Measurements from ENCODE around the gene SEMA4D.

SEMA4D gene

GRCh38 chr9:89428901-89429890, 68.7 kb downstream of the SEMA4D start:
- no peak for DNase-seq

- no peak for DNase-seq
These were observed 69.6 kb downstream of the SEMA4D start for GRCh38 chr9:89428222-89428761.

- no peak for DNase-seq
These were observed 70.2 kb downstream of the SEMA4D start for GRCh38 chr9:89427621-89428221.

GRCh38 chr9:89426384-89426961, 71.4 kb downstream of the SEMA4D start:
- no peak for DNase-seq

- no peak for DNase-seq
These were observed 72.0 kb downstream of the SEMA4D start for GRCh38 chr9:89425921-89426383.

- no peak for DNase-seq
These were observed 72.7 kb downstream of the SEMA4D start for GRCh38 chr9:89425024-89425805.

- DNase-seq: no peak
These were observed 75.5 kb downstream of the SEMA4D start for GRCh38 chr9:89422151-89422975.

GRCh38 chr9:89421595-89421994, 76.3 kb downstream of the SEMA4D start:
- no peak for DNase-seq

GRCh38 chr9:89420397-89421178, 77.3 kb downstream of the SEMA4D start:
- no peak for DNase-seq

GRCh38 chr9:89419978-89420394, 77.9 kb downstream of the SEMA4D start:
- no peak for DNase-seq

GRCh38 chr9:89418882-89419640, 78.9 kb downstream of the SEMA4D start:
- DNase-seq: no peak

GRCh38 chr9:89418474-89418845, 79.5 kb downstream of the SEMA4D start:
- DNase-seq: no peak

GRCh38 chr9:89417832-89418473, 80.0 kb downstream of the SEMA4D start:
- no peak for DNase-seq

- DNase-seq: no peak
These were observed 83.1 kb downstream of the SEMA4D start for GRCh38 chr9:89414670-89415324.

GRCh38 chr9:89413963-89414638, 83.8 kb downstream of the SEMA4D start:
- no peak for DNase-seq

- DNase-seq: no peak
These were observed 85.0 kb downstream of the SEMA4D start for GRCh38 chr9:89412951-89413350.

GRCh38 chr9:89412541-89412940, 85.4 kb downstream of the SEMA4D start:
- no peak for DNase-seq

GRCh38 chr9:89411759-89412158, 86.2 kb downstream of the SEMA4D start:
- DNase-seq: no peak
